GM12801 (cell line): Measurements from ENCODE around the gene UBAP1L.

ENCODE experiments used
- TF ChIP-seq, protein P1 (sequence below): IDR thresholded peaks from one replicate; pipeline ENCODE4 v1.5.1; 2011; ENCODE audit warnings: control low read depth; ENCODE audit not compliant: insufficient read length; ENCODE audit errors: extremely low read depth

Gene UBAP1L

DNA sequence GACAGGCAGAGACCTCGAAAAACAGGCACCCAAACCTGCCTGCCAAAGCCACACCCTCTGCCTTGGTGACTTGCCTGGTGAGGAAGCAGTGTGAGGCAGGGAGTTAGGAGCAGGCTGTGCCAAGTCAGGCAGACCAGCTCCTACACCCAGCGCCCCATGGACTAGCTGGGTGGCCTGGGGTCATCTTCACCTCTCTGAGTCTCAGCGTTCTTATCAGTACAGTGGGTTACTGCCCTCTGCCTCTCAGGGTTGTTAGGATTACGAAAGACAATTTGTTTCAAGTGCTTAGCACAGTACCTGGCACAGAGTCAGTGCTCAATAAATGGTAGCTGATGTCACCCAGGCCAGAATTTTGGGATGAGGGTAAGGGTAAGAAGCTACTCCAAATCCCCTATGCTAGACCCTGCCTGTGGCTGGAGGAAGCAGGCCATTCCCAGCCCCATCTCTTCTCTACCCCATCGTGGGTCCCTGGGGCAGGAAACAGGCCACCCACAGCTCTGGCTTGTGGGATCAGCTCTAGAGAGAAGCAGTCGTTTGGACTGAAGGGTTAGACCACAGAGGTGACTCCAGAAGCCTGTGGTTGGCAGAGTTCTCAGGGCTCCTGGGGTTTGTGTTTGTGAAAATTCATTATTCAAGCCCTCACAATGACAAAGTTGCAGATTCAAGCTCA is 59.7 kb downstream of the UBAP1L start:
- TF ChIP-seq, protein P1, sequence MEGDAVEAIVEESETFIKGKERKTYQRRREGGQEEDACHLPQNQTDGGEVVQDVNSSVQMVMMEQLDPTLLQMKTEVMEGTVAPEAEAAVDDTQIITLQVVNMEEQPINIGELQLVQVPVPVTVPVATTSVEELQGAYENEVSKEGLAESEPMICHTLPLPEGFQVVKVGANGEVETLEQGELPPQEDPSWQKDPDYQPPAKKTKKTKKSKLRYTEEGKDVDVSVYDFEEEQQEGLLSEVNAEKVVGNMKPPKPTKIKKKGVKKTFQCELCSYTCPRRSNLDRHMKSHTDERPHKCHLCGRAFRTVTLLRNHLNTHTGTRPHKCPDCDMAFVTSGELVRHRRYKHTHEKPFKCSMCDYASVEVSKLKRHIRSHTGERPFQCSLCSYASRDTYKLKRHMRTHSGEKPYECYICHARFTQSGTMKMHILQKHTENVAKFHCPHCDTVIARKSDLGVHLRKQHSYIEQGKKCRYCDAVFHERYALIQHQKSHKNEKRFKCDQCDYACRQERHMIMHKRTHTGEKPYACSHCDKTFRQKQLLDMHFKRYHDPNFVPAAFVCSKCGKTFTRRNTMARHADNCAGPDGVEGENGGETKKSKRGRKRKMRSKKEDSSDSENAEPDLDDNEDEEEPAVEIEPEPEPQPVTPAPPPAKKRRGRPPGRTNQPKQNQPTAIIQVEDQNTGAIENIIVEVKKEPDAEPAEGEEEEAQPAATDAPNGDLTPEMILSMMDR = no peak

DNA sequence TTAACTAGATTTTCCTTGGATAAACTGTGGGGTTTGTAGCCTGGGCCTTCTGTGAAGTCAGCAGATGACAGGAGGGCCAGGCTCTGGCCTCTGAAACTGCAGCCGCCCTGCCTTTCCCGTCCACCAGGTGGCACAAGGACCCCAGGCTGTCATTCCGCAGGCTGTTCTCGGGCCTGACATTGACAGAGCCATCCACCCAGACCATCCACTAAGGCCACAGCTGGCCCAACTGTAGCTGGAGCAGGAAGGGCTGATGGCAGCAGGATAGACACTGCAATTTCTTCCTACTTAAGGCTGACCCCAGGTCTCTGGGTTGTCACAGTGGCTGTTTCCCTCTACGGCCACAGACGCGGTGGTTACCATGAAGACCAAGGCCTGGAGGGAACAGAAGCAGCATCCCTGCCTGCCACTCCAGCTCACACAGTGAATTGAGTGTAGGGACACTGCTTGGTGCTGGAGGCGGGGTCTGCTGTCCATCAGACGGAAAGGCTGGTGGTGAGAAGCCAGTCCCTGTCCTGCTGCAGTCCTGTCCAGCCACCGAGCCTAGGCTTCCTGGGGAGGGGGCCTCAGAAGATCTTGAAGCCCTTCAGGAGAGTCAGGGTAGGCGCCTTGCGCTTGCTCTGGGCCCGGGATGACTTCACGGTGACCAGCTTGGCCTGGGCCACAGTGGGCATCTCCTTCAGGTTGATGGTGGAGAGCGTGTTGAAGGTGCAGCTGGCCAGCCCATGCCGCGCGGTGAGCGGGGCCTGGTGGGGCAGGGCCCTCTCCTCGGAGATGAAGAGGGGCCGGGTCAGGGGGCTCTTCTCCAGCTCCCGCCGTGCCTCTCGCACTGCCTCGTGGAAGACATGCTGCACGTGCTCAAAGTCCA is 60.4 kb downstream of the UBAP1L start:
- TF ChIP-seq, protein P1 = no peak

DNA sequence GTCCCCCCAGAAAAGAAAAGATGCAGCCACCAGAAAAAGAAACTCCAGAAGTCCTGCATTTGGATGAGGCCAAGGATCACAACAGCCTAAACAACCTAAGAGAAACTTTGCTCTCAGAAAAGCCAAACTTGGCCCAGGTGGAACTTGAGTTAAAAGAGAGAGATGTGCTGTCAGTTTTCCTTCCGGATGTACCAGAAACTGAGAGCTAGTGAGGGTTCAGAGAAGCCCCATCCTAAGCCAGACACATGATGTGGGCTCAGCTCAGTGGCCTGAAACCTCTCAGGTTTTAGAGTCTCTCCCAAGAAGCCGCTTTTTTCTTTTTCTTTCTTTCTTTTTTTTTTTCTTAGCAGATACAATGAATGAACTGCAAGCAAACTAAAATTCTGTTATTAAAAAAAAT is 62.0 kb downstream of the UBAP1L start:
- TF ChIP-seq, protein P1 = no peak

DNA sequence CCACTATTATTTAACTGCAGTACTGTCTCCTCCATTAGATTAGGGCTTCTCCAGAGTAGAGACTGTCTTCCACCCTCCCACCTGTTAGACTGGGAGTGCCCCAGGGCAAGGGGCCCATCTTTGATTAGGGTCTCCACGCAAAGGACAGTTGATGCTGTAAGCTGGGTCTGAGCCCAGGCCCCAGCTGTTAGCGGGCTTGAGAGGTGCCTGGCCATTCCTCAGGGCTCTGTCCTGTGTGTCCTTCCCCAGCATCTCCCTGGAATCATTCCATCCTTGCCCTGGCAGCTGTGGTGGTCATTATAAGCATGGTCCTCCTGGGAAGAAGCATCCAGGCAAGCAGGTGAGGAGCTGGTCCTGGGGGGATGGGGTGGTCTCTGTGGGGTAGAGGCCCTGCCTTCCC is 63.7 kb downstream of the UBAP1L start:
- TF ChIP-seq, protein P1 = no peak

DNA sequence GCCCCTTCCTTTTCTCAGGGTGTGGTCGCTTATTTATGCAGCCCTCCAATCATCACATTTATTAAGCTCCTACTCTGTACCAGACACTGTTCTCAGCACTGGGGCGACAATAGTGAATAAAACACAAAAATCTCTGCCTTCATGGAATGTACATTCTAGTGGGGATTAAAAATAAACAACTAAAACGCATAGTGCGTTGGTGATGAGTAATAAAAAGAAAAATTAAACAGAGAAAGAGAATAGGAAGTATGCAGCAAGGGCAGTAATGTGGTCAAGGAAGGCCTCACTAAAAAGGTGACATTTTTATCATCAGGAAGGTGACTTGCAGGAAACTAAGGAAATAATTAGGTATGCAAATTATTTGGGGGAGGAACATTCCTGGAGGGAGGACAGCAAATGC is 64.7 kb downstream of the UBAP1L start:
- TF ChIP-seq, protein P1 = no peak

DNA sequence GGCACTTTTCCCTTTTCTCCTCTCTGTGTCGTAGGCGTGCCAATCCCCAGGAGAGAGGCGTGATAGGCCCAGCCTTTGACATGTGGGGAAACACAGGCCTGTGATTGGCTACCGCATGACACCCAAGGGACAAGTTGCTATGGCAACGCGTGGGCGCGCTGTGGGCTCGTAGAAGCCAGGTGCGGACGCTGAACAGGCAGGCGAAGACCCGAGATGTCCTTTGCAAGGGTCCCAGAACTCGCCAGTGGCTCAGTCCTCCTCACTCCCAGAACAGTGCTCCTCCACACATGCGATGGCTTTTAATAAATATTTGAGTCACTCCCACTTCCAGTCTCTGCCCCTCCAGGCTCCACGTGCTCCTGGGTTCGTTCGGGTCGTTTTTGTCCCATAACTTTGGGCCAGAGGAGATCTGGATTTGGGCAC is 65.6 kb downstream of the UBAP1L start:
- TF ChIP-seq, protein P1 = no peak

DNA sequence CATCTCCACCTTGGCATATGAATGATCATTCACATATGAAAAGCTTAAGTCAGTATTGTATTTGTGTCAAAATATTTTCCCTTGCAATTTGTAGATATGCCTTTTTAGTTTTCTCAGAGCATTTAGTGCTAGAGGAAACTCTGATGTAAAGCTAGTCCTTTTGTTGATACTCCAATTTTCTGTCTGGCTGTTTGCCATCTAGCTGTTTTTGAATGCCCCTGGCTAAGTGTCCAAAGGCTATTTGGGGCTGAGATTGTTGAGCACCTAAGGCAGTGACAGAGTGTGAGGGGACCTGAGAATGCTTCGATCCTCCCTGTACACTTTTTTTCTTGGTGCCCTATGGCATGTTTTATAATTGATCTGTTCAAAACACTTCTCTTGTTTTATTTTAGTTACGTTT is 66.8 kb downstream of the UBAP1L start:
- TF ChIP-seq, protein P1 = no peak
